HepG2 (cell line): ENCODE results near the gene P2RX6. TPM values are rescaled to one million over a fixed set of nuclear protein-coding genes. Genes with fewer than 3 reads are reported as not detected.

ENCODE experiments used
- ATAC-seq: fragments of 200-7000 bp; cut with Tn5 transposase; 3 replicates; pipeline ENCODE4 v1.9.1; 2020; ENCODE audit warnings: mild to moderate bottlenecking, moderate library complexity
- BruUV-seq: library from RNA; stranded (reverse); fragments of 400-500 nt; replicated peaks from 2 replicates; lab custom pipeline; 2021; lab: Mats Ljungman, UMichigan
- CTCF ChIA-PET: fragments of 300-600 bp; formaldehyde crosslinking; extraction: SDS; loops from one replicate; lab custom pipeline; 2021; ENCODE audit warnings: low total read pairs, inconsistent platforms, low intra/inter-chr PET ratio; lab: Yijun Ruan, JAX
- POLR2A ChIA-PET: fragments of 350-600 bp; sonication (Branson Sonifier 250); formaldehyde crosslinking; loops from one replicate; lab custom pipeline; 2020; ENCODE audit warnings: antibody characterized with exemption, inconsistent platforms; lab: Yijun Ruan, JAX
- DNase-seq: peaks from one replicate; pipeline ENCODE4 v3.0.0-alpha.2; 2015; ENCODE audit warnings: low spot score
- FAIRE-seq: peaks from 3 replicates; lab custom pipeline; 2011; peaks lifted over from hg19 to GRCh38; lab: Jason Lieb, UNC
- H2AFZ ChIP-seq: one replicate; pipeline ENCODE4 v1.6.1; 2011; ENCODE audit warnings: low read length, inconsistent platforms
- H3K27ac ChIP-seq: fragments of 300-600 bp; 3 replicates; pipeline ENCODE4 v1.8.0; 2011; ENCODE audit warnings: mixed run types, mild to moderate bottlenecking, mixed read lengths, low read length, inconsistent platforms; ENCODE audit not compliant: insufficient read depth; ENCODE audit errors: extremely low read length
- H3K27me3 ChIP-seq, 2 experiments: fragments of 200-600 bp in 1 of 2; 2 replicates in 1 of 2; 3 replicates in 1 of 2; pipeline versions ENCODE4 v1.6.0 to v1.8.0; 2011; ENCODE audit warnings: low read length in 2 of 2, mild to moderate bottlenecking in 2 of 2, moderate library complexity in 2 of 2, inconsistent platforms in 1 of 2; ENCODE audit not compliant: insufficient read depth in 2 of 2, control insufficient read depth in 1 of 2
- H3K36me3 ChIP-seq, 2 experiments: fragments of 200-600 bp in 1 of 2; replicated peaks in 1 of 2; 2 replicates in 1 of 2; 3 replicates in 1 of 2; pipeline versions ENCODE4 v1.5.1 to v1.8.0; 2011; ENCODE audit warnings: low read length in 2 of 2, inconsistent platforms in 1 of 2; ENCODE audit not compliant: insufficient read depth in 2 of 2, control insufficient read depth in 1 of 2
- H3K4me1 ChIP-seq: 2 replicates; pipeline ENCODE4 v1.5.1; 2012; ENCODE audit warnings: low read length, inconsistent platforms; ENCODE audit not compliant: insufficient read depth
- H3K4me2 ChIP-seq: 2 replicates; pipeline ENCODE4 v1.6.0; 2011; ENCODE audit warnings: low read depth, low read length, inconsistent platforms
- H3K4me3 ChIP-seq, 3 experiments: fragments of 200-600 bp in 1 of 3; sonication (generic), shearing (Covaris generic) in 1 of 3; replicated peaks in 1 of 3; 2 replicates each; pipeline ENCODE4 v1.5.1; 2011 to 2016; ENCODE audit warnings: low read length in 3 of 3, inconsistent platforms in 2 of 3, low read depth in 2 of 3, mild to moderate bottlenecking in 2 of 3, control low read depth in 1 of 3, mixed read lengths in 1 of 3; ENCODE audit not compliant: insufficient read depth in 1 of 3
- H3K79me2 ChIP-seq: one replicate; pipeline ENCODE4 v1.6.1; 2011; ENCODE audit warnings: low read length, inconsistent platforms; ENCODE audit not compliant: insufficient read depth
- H3K9ac ChIP-seq: 2 replicates; pipeline ENCODE4 v1.6.0; 2011; ENCODE audit warnings: mild to moderate bottlenecking, low read depth, low read length, inconsistent platforms; ENCODE audit not compliant: insufficient read depth
- H3K9me3 ChIP-seq: 2 replicates; pipeline ENCODE4 v1.5.1; 2012; ENCODE audit warnings: mild to moderate bottlenecking, low read length
- H4K20me1 ChIP-seq: 2 replicates; pipeline ENCODE4 v1.6.0; 2011; ENCODE audit warnings: inconsistent platforms, mild to moderate bottlenecking, low read length, moderate library complexity; ENCODE audit not compliant: insufficient read depth
- ATF5 ChIP-seq: sonication (generic); formaldehyde crosslinking; IDR thresholded peaks from 2 replicates; pipeline ENCODE4 v1.4.0; 2020; ENCODE audit warnings: mild to moderate bottlenecking, low read depth, missing genetic modification reagents
- ATM ChIP-seq: fragments of 450-650 bp; IDR thresholded peaks from 2 replicates; pipeline ENCODE4 v1.7.1; 2017; ENCODE audit warnings: mild to moderate bottlenecking, borderline replicate concordance
- FOSL1 ChIP-seq: sonication (generic); formaldehyde crosslinking; IDR thresholded peaks from 2 replicates; pipeline ENCODE4 v1.9.0; 2021; ENCODE audit warnings: missing genetic modification reagents, borderline replicate concordance
- IRX3 ChIP-seq: sonication (generic); formaldehyde crosslinking; IDR thresholded peaks from 2 replicates; pipeline ENCODE4 v1.8.1; 2023; ENCODE audit warnings: mild to moderate bottlenecking, low read depth, missing genetic modification reagents, borderline replicate concordance
- MXD4 ChIP-seq: IDR thresholded peaks from 2 replicates; pipeline ENCODE4 v1.6.1; 2016; ENCODE audit warnings: mild to moderate bottlenecking, missing biosample characterization, missing genetic modification reagents
- RNF2 ChIP-seq: fragments of 450-650 bp; conservative IDR thresholded peaks from 2 replicates; pipeline ENCODE4 v1.6.1; 2016; ENCODE audit warnings: low read depth
- STAT6 ChIP-seq: sonication (generic); formaldehyde crosslinking; IDR thresholded peaks from 2 replicates; pipeline ENCODE4 v1.4.0; 2020; ENCODE audit warnings: missing genetic modification reagents, mild to moderate bottlenecking, borderline replicate concordance
- ZFAT ChIP-seq: sonication (generic); formaldehyde crosslinking; conservative IDR thresholded peaks from 2 replicates; pipeline ENCODE4 v1.8.1; 2023; ENCODE audit warnings: missing genetic modification reagents, inconsistent platforms
- ZKSCAN8 ChIP-seq: IDR thresholded peaks from 2 replicates; pipeline ENCODE4 v1.6.1; 2016; ENCODE audit warnings: borderline replicate concordance, missing genetic modification reagents, missing compliant biosample characterization
- ZNF12 ChIP-seq: sonication (generic); formaldehyde crosslinking; IDR thresholded peaks from 2 replicates; pipeline ENCODE4 v1.5.0; 2020; ENCODE audit warnings: missing genetic modification reagents
- ZNF317 ChIP-seq: sonication (generic); formaldehyde crosslinking; IDR thresholded peaks from 2 replicates; pipeline ENCODE4 v1.5.0; 2020; ENCODE audit warnings: mild to moderate bottlenecking, missing genetic modification reagents
- ZNF451 ChIP-seq: sonication (generic); formaldehyde crosslinking; IDR thresholded peaks from 2 replicates; pipeline ENCODE4 v1.5.0; 2020; ENCODE audit warnings: mild to moderate bottlenecking, missing genetic modification reagents
- ZSCAN29 ChIP-seq: sonication (generic); formaldehyde crosslinking; conservative IDR thresholded peaks from 2 replicates; pipeline ENCODE4 v1.4.0; 2020; ENCODE audit warnings: mild to moderate bottlenecking, missing genetic modification reagents
- WGBS: methylation state at CpG from one replicate; pipeline ENCODE4 v1.1.6; 2017; ENCODE audit warnings: low lambda C conversion rate; 5-methylcytosine and 5-hydroxymethylcytosine counted together
- in situ Hi-C: cut with HindIII; loops from 2 replicates; pipeline ENCODE4 v1.10.0; 2017; ENCODE audit warnings: low pct_unique_long_range_greater_than_20kb; ENCODE audit not compliant: extremely low pct_ligation_motif_present
- intact Hi-C: fragments of 100-400 bp; cut with micrococcal nuclease; formaldehyde crosslinking; loops from one replicate; pipeline ENCODE4 v1.10.0; 2022; ENCODE audit not compliant: unreplicated experiment
- polyA plus RNA-seq, 8 experiments: library from polyadenylated mRNA; depleted of rRNA in 3 of 8; stranded (reverse) in 7 of 8; unstranded in 1 of 8; fragments of >200 nt; fragmentation: Illumina TruSeq in 4 of 8; extraction: Trizol in 4 of 8; gene quantifications; 2 replicates each; pipeline versions ENCODE4 v1.2.1 to v1.2.3, GENCODE V29; 2011 to 2016; ENCODE audit warnings: low read depth in 4 of 8, missing spikeins in 1 of 8, mixed read lengths in 1 of 8; ENCODE audit not compliant: insufficient read depth in 1 of 8
- total RNA-seq, 5 experiments: library from RNA; depleted of rRNA; stranded (reverse); fragments of >200 nt; fragmentation: Illumina TruSeq; extraction: Trizol; gene quantifications; 2 replicates each; pipeline ENCODE4 v1.2.3, GENCODE V29; 2016; ENCODE audit warnings: low read depth in 1 of 5

Gene P2RX6
- total and polyA plus RNA-seq, 2 of the 13 experiments (the other 11 are each of a cell fraction or from before 2014, with no cell fraction given) = 0.04 to 0.12 TPM

- 36% methylated on average over 4 of the region's 18 CpGs for WGBS
- no peak for TF ChIP-seq ATM
- TF ChIP-seq ZFAT = no peak
- no peak for TF ChIP-seq IRX3
- TF ChIP-seq RNF2 = no peak
- no peak for TF ChIP-seq ZSCAN29 (CRISPR knock-in tag)
- no peak for TF ChIP-seq ZNF451 (CRISPR knock-in tag)
- no peak for TF ChIP-seq STAT6
- no peak for TF ChIP-seq MXD4 (CRISPR knock-in tag)
- TF ChIP-seq ATF5 = no peak
- TF ChIP-seq ZNF12 = no peak
- TF ChIP-seq FOSL1 = no peak
- TF ChIP-seq ZNF317 (CRISPR knock-in tag) = no peak
- TF ChIP-seq ZKSCAN8 = no peak
- DNase-seq (no peak), FAIRE-seq (no peak), ATAC-seq (no peak)
- Histone ChIP-seq H3K79me2 (no peaks in the 10 kb centered on the region), H3K27me3 (peaks cover 14 to 57% of the 10 kb centered on the region in 2 experiments), H3K36me3 (no peaks in the 10 kb centered on the region), H3K9me3 (no peaks in the 10 kb centered on the region), H3K9ac (no peak overlapping the region), H3K4me1 (no peaks in the 10 kb centered on the region), H2AFZ (no peak overlapping the region), H4K20me1 (no peaks in the 10 kb centered on the region), H3K4me3 (no peak overlapping the region), H3K4me2 (no peak overlapping the region), H3K27ac (no peak overlapping the region)
- ChIA-PET POLR2A (no interaction called here), CTCF (no interaction called here)
- in situ Hi-C loops = no loop called here
- intact Hi-C loops = no loop called here
- no TSS peak for BruUV-seq
Observed at GRCh38 chr22:21031545-21032036, 16.6 kb downstream of the P2RX6 start.
